A549 (cell line): ENCODE measurements around the gene MCM10. TPM values are rescaled to one million over a fixed set of nuclear protein-coding genes. Genes with fewer than 3 reads are reported as not detected.

Source experiments
- ATAC-seq, 2 experiments: fragments of 200-7000 bp in 1 of 2; fragments of >200 bp in 1 of 2; cut with Nextera tagmentation in 1 of 2; cut with Tn5 transposase in 1 of 2; 3 replicates each; pipeline versions ENCODE4 v1.8.0 to v1.9.1; 2018 to 2020; ENCODE audit warnings: mild to moderate bottlenecking in 1 of 2, moderate library complexity in 1 of 2
- CTCF ChIA-PET: fragments of 300-600 bp; sonication (Branson Sonifier 250); formaldehyde crosslinking; extraction: SDS; loops from one replicate; lab custom pipeline; 2021; ENCODE audit warnings: antibody characterized with exemption, inconsistent platforms; lab: Yijun Ruan, JAX
- POLR2A ChIA-PET: fragments of 350-600 bp; formaldehyde crosslinking; extraction: SDS; loops from one replicate; lab custom pipeline; 2021; ENCODE audit warnings: antibody characterized with exemption, inconsistent platforms; lab: Yijun Ruan, JAX
- DNase-seq, 2 experiments: peaks; one replicate each; pipeline versions ENCODE4 v3.0.0 to v3.0.0-alpha.2; 2011 to 2016; ENCODE audit warnings: low read depth in 1 of 2, low spot score in 1 of 2
- FAIRE-seq: peaks from 2 replicates; lab custom pipeline; 2011; peaks lifted over from hg19 to GRCh38; lab: Jason Lieb, UNC
- H3K27ac ChIP-seq, 2 experiments: fragments of >200 bp; sonication (Bioruptor Twin); formaldehyde crosslinking; 3 replicates each; pipeline ENCODE4 v1.5.1; 2016 to 2017
- H3K4me1 ChIP-seq: fragments of >200 bp; sonication (Bioruptor Twin); formaldehyde crosslinking; 3 replicates; pipeline ENCODE4 v1.6.1; 2016
- H3K4me2 ChIP-seq: fragments of >200 bp; sonication (Bioruptor Twin); formaldehyde crosslinking; 3 replicates; pipeline ENCODE4 v1.6.1; 2016
- H3K4me3 ChIP-seq: fragments of >200 bp; sonication (Bioruptor Twin); formaldehyde crosslinking; 3 replicates; pipeline ENCODE4 v1.5.1; 2016
- H3K9me3 ChIP-seq: fragments of >200 bp; sonication (Bioruptor Twin); formaldehyde crosslinking; 3 replicates; pipeline ENCODE4 v1.6.1; 2016
- CBX2 ChIP-seq: fragments of 200-600 bp; sonication (generic); IDR thresholded peaks from 2 replicates; pipeline ENCODE4 v1.6.1; 2016; ENCODE audit warnings: low read depth, mild to moderate bottlenecking, borderline replicate concordance
- CBX8 ChIP-seq: fragments of 200-600 bp; sonication (generic); IDR thresholded peaks from 2 replicates; pipeline ENCODE4 v1.6.1; 2016
- CEBPB ChIP-seq, 2 experiments: fragments of >200 bp in 1 of 2; sonication (Bioruptor Twin) in 1 of 2; formaldehyde crosslinking in 1 of 2; IDR thresholded peaks; 2 replicates each; pipeline ENCODE4 v1.6.1; 2012 to 2016
- EHF ChIP-seq: fragments of 250-450 bp; sonication (Bioruptor Pico); IDR thresholded peaks from 2 replicates; pipeline ENCODE4 v1.5.0; 2020; ENCODE audit warnings: mild to moderate bottlenecking
- EHMT2 ChIP-seq: fragments of 200-600 bp; sonication (generic); IDR thresholded peaks from 2 replicates; pipeline ENCODE4 v1.6.1; 2016; ENCODE audit warnings: antibody characterized with exemption, low read depth, mild to moderate bottlenecking, moderate library complexity
- FOSB ChIP-seq: fragments of 250-450 bp; sonication (Bioruptor Pico); IDR thresholded peaks from 2 replicates; pipeline ENCODE4 v1.5.0; 2020; ENCODE audit warnings: mild to moderate bottlenecking, moderate library complexity
- FOSL2 ChIP-seq, 2 experiments: fragments of 450-650 bp in 1 of 2; fragments of >200 bp in 1 of 2; sonication (Bioruptor Twin) in 1 of 2; formaldehyde crosslinking; IDR thresholded peaks; 2 replicates each; pipeline versions ENCODE4 v1.5.0 to v1.6.1; 2016 to 2020; ENCODE audit warnings: mild to moderate bottlenecking in 1 of 2, moderate library complexity in 1 of 2
- GATA3 ChIP-seq: IDR thresholded peaks from 2 replicates; pipeline ENCODE4 v1.6.1; 2012; ENCODE audit warnings: borderline replicate concordance
- HEYL ChIP-seq: fragments of 250-450 bp; sonication (Bioruptor Pico); IDR thresholded peaks from 2 replicates; pipeline ENCODE4 v1.8.0; 2021; ENCODE audit warnings: mild to moderate bottlenecking, moderate library complexity
- JUN ChIP-seq, 2 experiments: fragments of >200 bp; sonication (Bioruptor Twin); formaldehyde crosslinking; IDR thresholded peaks; 2 replicates in 1 of 2; 3 replicates in 1 of 2; pipeline ENCODE4 v1.6.1; 2016 to 2017
- KDM1A ChIP-seq: fragments of 200-600 bp; sonication (generic); IDR thresholded peaks from 2 replicates; pipeline ENCODE4 v1.6.1; 2016; ENCODE audit warnings: low read depth, mild to moderate bottlenecking
- MAFK ChIP-seq: fragments of 450-650 bp; IDR thresholded peaks from 2 replicates; pipeline ENCODE4 v1.6.1; 2014; ENCODE audit not compliant: partially characterized antibody
- MYC ChIP-seq: IDR thresholded peaks from 2 replicates; pipeline ENCODE4 v1.6.1; 2012; ENCODE audit warnings: mild to moderate bottlenecking, inconsistent platforms, low read length, improper control_type of control experiment, borderline replicate concordance
- POLR2A ChIP-seq: IDR thresholded peaks from 2 replicates; pipeline ENCODE4 v1.6.1; 2012; ENCODE audit warnings: mild to moderate bottlenecking, low read length
- POLR2AphosphoS2 ChIP-seq: conservative IDR thresholded peaks from 2 replicates; pipeline ENCODE4 v1.6.1; 2012; ENCODE audit warnings: low read length, improper control_type of control experiment, inconsistent platforms
- RNF2 ChIP-seq: fragments of 200-600 bp; sonication (generic); IDR thresholded peaks from 2 replicates; pipeline ENCODE4 v1.6.1; 2016; ENCODE audit warnings: low read depth, mild to moderate bottlenecking, antibody characterized with exemption, moderate library complexity, borderline replicate concordance
- SMC3 ChIP-seq: fragments of >200 bp; sonication (Bioruptor Twin); formaldehyde crosslinking; IDR thresholded peaks from 3 replicates; pipeline ENCODE4 v1.6.1; 2018; ENCODE audit warnings: inconsistent platforms
- SREBF2 ChIP-seq: fragments of 450-650 bp; IDR thresholded peaks from 2 replicates; pipeline ENCODE4 v1.6.1; 2014; ENCODE audit warnings: mild to moderate bottlenecking, moderate library complexity
- TP53 ChIP-seq: fragments of 250-450 bp; sonication (Bioruptor Pico); IDR thresholded peaks from 2 replicates; pipeline ENCODE4 v1.5.0; 2021; ENCODE audit warnings: mild to moderate bottlenecking, moderate library complexity
- ZFP36 ChIP-seq: fragments of 450-650 bp; IDR thresholded peaks from 2 replicates; pipeline ENCODE4 v1.6.1; 2014; ENCODE audit warnings: borderline replicate concordance; ENCODE audit not compliant: partially characterized antibody
- ZNF302 ChIP-seq: fragments of 250-450 bp; sonication (Bioruptor Pico); IDR thresholded peaks from 2 replicates; pipeline ENCODE4 v1.9.0; 2021; ENCODE audit warnings: inconsistent platforms, mild to moderate bottlenecking, moderate library complexity
- ZSCAN20 ChIP-seq: fragments of 250-450 bp; sonication (Bioruptor Pico); IDR thresholded peaks from 2 replicates; pipeline ENCODE4 v1.8.0; 2022; ENCODE audit warnings: mild to moderate bottlenecking, moderate library complexity
- WGBS: methylation state at CpG from one replicate; pipeline ENCODE4 v1.1.6; 2017; ENCODE audit errors: missing lambda C conversion rate; 5-methylcytosine and 5-hydroxymethylcytosine counted together
- polyA plus RNA-seq, 4 experiments: library from polyadenylated mRNA; depleted of rRNA in 3 of 4; stranded (reverse); fragments of >200 nt; fragmentation: RNase III in 1 of 4; extraction: RNeasy Plus Mini Kit Qiagen cat#74134 plus additional on column Dnase treatment in 1 of 4; gene quantifications; 2 replicates in 3 of 4; 3 replicates in 1 of 4; pipeline ENCODE4 v1.2.3, GENCODE V29; 2011 to 2017
- TF ChIP-seq, protein P1 (sequence below): fragments of 450-650 bp; IDR thresholded peaks from 2 replicates; pipeline ENCODE4 v1.6.1; 2014; ENCODE audit warnings: antibody characterized with exemption
- TF ChIP-seq, protein P2 (sequence below): IDR thresholded peaks from 2 replicates; pipeline ENCODE4 v1.6.1; 2012; ENCODE audit warnings: low read depth, borderline replicate concordance
- TF ChIP-seq, protein P3 (sequence below): IDR thresholded peaks from 2 replicates; pipeline ENCODE4 v1.6.1; 2012
- TF ChIP-seq, protein P4 (sequence below): fragments of >200 bp; sonication (Bioruptor Twin); formaldehyde crosslinking; IDR thresholded peaks from 3 replicates; pipeline ENCODE4 v1.6.1; 2016

Gene MCM10
- polyA plus RNA-seq, 2 of the 4 experiments (the other 2 are of a cell fraction) = 24.3 to 24.4 TPM

DNA sequence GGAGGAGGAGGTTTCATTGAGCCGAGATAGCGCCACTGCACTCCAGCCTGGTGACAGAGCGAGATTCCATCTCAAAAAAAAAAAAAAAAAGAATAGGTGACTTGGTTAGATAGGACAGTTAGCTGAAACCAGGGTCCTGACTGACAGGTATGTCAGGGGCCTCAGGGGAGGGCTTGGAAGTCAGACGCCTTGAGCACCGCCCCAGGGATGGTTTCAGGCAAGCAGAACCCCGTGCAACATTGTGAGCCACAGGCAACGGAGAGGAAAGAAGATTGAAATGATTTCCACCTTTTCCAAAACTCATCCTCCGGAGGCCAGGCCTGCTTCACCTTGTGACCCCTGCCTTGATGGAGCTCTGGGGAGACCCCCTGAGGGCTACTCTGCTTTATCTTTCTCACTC, 64.2 kb downstream of the MCM10 start:
- no peaks in the 10 kb centered on the region for H3K9me3 ChIP-seq
- H3K27ac ChIP-seq = no peak overlapping the region
- H3K4me2 ChIP-seq = no peak overlapping the region
- no peak for ATAC-seq
- no peak for DNase-seq
- no peak for FAIRE-seq
- ChIA-PET POLR2A (no interaction called here), CTCF (interaction anchor here (1.1 to 2.1 kb wide), 4 partner anchors 11 to 21 kb away, joined by 3 to 5 read pairs (median 4); no protein-coding TSS in a partner anchor)
- no peak overlapping the region for H3K4me3 ChIP-seq
- no peaks in the 10 kb centered on the region for H3K4me1 ChIP-seq
- 80% methylated on average over 8 of the region's 8 CpGs for WGBS
- TF ChIP-seq POLR2AphosphoS2 = no peak

DNA sequence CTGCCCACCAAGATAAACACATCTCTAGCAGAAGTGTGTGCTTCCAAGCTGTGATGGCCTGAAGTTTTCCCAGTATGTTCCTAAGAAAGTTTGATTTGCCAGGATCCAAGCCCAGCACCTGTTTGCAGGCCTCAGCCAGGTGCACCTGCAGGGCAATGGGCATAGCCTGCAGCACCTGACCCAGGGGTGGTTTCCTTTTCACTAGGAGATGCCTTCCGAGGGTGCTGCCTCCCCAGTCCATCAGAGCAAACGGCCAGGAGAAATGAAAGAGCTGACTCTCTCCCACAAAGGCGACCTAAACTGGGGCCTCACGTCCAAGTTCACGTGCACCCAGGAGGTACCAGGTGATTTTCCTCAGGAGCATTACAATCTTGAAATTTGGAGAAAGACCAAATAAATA, 65.7 kb downstream of the MCM10 start:
- Histone ChIP-seq H3K4me3 (no peak overlapping the region), H3K27ac (no peak overlapping the region), H3K9me3 (no peaks in the 10 kb centered on the region), H3K4me1 (no peaks in the 10 kb centered on the region), H3K4me2 (no peak overlapping the region)
- CTCF ChIA-PET = interaction anchor here (0.7 to 1.2 kb wide), 2 partner anchors 8 to 12 kb away, joined by 3 read pairs; no protein-coding TSS in a partner anchor
- WGBS = 73% methylated on average over 5 of the region's 5 CpGs
- TF ChIP-seq KDM1A (no peak), TP53 (CRISPR knock-in tag) (no peak), SREBF2 (no peak), FOSL2 (IDR thresholded peaks at IDR 0.05) (no peak), FOSL2 (CRISPR knock-in tag; IDR thresholded peaks at IDR 0.05) (no peak), CBX2 (no peak), HEYL (no peak), MAFK (no peak), JUN (IDR thresholded peaks at IDR 0.05) (no peak), MYC (no peak), GATA3 (no peak), SMC3 (no peak)
- TF ChIP-seq, protein P1, sequence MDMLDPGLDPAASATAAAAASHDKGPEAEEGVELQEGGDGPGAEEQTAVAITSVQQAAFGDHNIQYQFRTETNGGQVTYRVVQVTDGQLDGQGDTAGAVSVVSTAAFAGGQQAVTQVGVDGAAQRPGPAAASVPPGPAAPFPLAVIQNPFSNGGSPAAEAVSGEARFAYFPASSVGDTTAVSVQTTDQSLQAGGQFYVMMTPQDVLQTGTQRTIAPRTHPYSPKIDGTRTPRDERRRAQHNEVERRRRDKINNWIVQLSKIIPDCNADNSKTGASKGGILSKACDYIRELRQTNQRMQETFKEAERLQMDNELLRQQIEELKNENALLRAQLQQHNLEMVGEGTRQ = no peak
- TF ChIP-seq, protein P2, sequence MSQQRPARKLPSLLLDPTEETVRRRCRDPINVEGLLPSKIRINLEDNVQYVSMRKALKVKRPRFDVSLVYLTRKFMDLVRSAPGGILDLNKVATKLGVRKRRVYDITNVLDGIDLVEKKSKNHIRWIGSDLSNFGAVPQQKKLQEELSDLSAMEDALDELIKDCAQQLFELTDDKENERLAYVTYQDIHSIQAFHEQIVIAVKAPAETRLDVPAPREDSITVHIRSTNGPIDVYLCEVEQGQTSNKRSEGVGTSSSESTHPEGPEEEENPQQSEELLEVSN = no peak
- FAIRE-seq (no peak), DNase-seq (no peak), ATAC-seq (no peak)
- POLR2A ChIA-PET = no interaction called here

DNA sequence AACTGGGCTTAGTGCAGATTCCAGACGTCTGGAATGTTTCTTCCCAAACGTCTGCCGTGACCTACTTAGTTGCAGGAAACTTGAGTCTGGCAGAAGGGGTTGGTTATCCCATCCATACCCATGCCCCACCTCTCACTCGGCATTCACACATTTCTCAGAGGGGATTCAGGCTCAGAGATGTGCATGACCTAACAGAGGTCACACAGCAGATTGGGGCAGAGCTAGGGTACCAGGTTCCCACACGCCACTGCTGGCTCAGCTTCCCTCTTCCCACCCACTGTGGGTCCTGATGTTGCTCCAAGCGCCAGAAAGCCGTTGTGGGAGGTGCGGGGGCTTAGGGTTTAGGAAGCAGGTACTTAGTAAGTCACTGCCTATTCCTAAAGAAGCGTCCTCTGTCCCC, 69.8 kb downstream of the MCM10 start:
- H3K4me1 ChIP-seq = no peaks in the 10 kb centered on the region
- DNase-seq = no peak
- H3K9me3 ChIP-seq = no peaks in the 10 kb centered on the region
- no peak for FAIRE-seq
- H3K4me3 ChIP-seq = no peak overlapping the region
- H3K27ac ChIP-seq = no peak overlapping the region
- 53% methylated on average over 8 of the region's 9 CpGs for WGBS
- no peak overlapping the region for H3K4me2 ChIP-seq
- CTCF ChIA-PET = no interaction called here
- POLR2A ChIA-PET = interaction anchor here (0.6 kb wide), 1 partner anchor 82 kb away, joined by 3 read pairs; no protein-coding TSS in a partner anchor
- no peak for ATAC-seq
- TF ChIP-seq CEBPB (IDR thresholded peaks at IDR 0.05) (no peak), POLR2A (no peak), SREBF2 (no peak), ZSCAN20 (CRISPR knock-in tag) (no peak), EHF (no peak), MAFK (no peak), ZNF302 (CRISPR knock-in tag) (no peak), FOSB (CRISPR knock-in tag) (no peak), EHMT2 (no peak), CBX8 (no peak), RNF2 (no peak), ZFP36 (no peak), POLR2AphosphoS2 (no peak)
- TF ChIP-seq, protein P3, sequence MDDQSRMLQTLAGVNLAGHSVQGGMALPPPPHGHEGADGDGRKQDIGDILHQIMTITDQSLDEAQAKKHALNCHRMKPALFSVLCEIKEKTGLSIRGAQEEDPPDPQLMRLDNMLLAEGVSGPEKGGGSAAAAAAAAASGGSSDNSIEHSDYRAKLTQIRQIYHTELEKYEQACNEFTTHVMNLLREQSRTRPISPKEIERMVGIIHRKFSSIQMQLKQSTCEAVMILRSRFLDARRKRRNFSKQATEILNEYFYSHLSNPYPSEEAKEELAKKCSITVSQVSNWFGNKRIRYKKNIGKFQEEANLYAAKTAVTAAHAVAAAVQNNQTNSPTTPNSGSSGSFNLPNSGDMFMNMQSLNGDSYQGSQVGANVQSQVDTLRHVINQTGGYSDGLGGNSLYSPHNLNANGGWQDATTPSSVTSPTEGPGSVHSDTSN = no peak
- TF ChIP-seq, protein P4, sequence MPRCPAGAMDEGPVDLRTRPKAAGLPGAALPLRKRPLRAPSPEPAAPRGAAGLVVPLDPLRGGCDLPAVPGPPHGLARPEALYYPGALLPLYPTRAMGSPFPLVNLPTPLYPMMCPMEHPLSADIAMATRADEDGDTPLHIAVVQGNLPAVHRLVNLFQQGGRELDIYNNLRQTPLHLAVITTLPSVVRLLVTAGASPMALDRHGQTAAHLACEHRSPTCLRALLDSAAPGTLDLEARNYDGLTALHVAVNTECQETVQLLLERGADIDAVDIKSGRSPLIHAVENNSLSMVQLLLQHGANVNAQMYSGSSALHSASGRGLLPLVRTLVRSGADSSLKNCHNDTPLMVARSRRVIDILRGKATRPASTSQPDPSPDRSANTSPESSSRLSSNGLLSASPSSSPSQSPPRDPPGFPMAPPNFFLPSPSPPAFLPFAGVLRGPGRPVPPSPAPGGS = no peak
